GM23248 (cell line): ENCODE results near the gene STX1B.

ENCODE experiments used
- EZH2 ChIP-seq: fragments of 200-600 bp; sonication (generic); IDR thresholded peaks from 2 replicates; pipeline ENCODE4 v1.6.1; 2018; ENCODE audit warnings: antibody characterized with exemption, mild to moderate bottlenecking; ENCODE audit not compliant: insufficient read depth, poor library complexity, severe bottlenecking
- EZH2phosphoT487 ChIP-seq: fragments of 200-600 bp; sonication (generic); IDR thresholded peaks from 2 replicates; pipeline ENCODE4 v1.6.1; 2018; ENCODE audit warnings: antibody characterized with exemption, moderate library complexity, mild to moderate bottlenecking, low read depth; ENCODE audit not compliant: insufficient read depth

- TF ChIP-seq EZH2phosphoT487 (no peak), EZH2 (no peak)
Measured at GRCh38 chr16:30950516-30951065, 59.8 kb downstream of the STX1B start.
